Iris pigment epithelial cell (primary cell): ENCODE measurements around the gene DAPK1.
A peak's percentile ranks its signal among the peaks of the same experiment; 100 is the strongest.

ENCODE experiments used
- DNase-seq: peaks from one replicate; pipeline ENCODE4 v3.0.0-alpha.2; 2011; ENCODE audit warnings: low read depth

DAPK1 gene

DNA sequence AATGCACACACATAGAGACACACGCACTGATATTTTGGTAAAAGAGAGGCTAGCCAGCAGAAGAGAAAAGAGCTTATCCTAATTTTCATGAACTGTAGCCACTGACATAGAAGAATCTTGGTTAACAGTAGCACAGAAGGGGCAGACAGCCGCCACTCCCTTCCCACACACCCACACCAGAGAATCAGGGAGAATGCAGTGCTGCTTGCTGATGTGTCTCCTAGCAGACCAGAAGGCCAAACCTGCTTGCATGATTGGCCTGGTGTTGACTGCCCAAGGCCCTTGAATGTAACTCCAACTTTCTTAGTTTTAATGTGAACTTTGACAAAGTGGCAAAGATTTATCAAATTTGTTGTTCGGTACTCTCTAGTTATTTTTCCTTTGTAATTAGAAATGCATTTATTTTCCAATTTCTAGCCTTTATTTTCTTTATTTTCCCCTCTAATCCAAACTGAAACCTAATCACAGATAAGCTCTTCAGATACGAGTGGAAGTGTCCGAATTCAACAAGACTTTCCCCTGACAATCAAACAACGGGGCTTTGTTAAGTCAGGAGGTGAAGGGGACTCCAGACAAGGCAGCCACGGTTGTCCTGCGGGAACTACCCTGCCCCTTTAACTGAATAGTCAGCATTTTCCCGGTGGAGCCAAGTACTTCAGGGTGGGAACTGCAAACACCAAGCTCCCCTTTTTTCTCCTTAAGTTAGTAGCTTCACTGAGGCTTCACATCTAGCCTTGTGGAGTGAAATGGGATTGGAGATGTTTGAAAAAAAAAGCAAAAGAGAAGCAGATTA is 146.3 kb downstream of the DAPK1 start:
- DNase-seq = no peak

DNA sequence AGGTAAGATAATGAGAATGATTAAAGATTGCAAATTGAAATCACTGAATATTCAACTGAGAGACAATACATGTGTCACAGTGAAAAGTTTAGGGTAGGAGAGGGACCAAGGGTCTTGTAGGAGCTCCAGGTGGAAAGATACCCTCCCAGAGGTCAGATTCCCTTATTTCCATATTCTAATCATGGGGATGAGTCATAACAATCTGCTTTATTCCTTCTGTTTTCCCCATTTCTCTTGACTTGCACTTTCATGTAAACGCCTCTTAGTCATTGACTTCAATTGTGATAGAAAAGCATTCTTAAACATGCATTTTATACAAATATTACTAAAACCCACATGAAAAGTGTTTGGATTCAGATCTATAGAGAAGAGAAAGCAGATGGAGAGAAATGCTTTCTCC is 147.0 kb downstream of the DAPK1 start:
- peak; percentile 12 for DNase-seq

DNA sequence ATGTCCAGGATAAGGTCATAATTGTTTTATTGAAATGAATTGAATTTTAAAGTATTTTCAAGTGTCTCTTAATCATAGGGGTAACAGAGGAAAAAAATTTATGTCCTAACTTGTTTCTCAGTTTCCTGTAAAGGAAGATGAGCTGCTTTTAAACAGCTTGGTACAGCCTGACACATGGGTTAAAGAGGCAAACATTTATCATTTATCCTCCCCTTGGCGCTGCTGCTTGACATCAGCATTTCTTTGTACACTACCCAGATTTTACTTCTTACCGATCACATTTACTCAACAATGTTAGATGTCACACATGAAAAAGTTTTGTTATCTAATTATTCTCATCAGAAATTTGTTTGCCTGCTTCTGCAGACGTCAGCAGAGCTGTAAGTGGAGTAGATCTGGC is 148.9 kb downstream of the DAPK1 start:
- no peak for DNase-seq

DNA sequence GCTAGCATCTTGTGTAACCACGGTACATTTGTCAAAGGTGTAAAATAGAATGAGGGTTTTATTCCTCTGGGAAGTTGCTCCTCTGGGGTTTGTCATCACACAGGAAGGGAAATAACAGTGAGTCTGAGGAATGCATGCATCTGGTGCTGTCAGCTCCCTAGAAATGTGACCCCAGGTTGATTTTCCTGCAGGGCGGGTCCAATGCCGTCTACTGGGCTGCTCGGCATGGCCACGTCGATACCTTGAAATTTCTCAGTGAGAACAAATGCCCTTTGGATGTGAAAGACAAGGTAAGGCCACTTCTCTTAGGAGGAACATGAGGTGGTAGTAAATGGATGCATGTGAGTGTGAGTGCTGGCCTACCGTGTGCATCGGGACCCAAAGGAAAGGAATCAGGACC is 149.4 kb downstream of the DAPK1 start:
- DNase-seq = no peak

DNA sequence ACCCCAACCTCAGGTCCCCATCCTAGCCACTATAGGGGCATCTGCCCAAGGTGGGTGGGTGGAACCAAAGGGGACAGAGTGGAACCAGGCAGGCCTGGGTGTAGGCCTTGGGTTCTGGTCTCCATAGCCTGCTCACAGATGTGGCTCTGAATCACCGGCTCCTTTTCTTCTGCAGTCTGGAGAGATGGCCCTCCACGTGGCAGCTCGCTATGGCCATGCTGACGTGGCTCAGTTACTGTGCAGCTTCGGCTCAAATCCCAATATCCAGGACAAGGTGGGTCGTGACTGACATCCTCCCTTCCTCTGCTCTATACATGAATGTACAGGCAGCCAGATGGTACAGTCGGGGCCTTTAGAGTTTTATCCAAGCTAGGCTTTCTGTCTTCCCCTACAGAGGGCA is 150.9 kb downstream of the DAPK1 start:
- DNase-seq = no peak

DNA sequence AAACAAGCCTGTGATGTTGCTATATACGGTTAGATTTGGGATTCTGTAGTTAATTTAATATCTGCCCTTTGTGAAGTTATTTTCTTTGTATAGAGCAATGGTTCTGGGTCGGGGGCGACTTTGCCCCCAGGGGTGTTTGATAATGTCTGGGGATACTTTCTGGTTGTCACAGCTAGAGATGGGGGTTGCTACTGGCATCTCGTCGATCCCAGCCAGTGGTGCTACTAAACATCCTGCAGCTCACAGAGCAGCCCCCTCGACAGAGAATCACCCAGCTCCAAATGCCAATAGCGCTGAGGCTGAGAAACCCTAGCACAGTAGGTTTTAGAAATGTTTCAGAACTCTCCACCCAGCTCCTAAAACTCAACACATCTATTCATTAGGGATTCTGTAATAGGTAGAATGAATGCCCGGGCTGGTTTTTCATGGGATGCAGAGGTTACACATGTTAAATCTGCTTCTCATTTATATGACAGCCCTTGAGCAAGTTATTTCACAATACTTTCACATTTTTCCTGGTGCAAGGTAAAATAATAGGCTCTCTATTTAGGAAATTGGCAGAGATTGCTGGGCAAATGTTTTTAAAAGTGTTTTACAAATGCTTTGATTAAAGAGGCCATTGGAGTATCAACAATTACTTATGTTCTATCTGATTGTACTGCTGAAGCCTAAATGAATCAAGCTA is 153.1 kb downstream of the DAPK1 start:
- DNase-seq = no peak

DNA sequence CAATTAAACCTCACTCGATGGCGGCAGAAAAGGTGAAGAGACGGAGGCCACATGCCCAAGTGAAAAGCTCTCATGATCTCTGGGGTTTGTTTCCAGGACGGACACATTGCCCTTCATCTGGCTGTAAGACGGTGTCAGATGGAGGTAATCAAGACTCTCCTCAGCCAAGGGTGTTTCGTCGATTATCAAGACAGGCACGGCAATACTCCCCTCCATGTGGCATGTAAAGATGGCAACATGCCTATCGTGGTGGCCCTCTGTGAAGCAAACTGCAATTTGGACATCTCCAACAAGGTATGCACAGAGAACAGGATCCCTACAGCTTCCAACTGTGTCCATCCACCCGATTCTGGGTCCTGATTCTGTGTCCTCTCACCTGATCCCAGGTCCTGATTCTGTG is 153.8 kb downstream of the DAPK1 start:
- no peak for DNase-seq

DNA sequence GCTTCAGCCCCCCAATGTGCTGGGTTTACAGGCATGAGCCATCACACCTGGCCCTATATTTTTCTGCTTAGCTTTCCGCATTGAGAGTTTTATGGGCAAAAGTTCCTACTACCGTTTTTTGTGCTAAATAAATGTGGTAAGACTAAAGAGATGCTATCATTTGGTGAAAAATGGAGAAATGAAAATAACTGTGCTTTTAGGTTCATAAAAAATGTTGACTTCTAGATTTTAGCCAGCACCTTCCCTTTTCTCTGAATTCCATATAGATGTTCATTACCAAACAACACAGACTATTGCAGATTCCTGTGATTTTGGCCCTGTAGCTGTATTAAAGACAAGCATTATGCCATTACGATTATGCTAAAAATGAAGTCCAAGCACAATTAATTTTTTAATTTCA is 156.3 kb downstream of the DAPK1 start:
- DNase-seq = no peak

DNA sequence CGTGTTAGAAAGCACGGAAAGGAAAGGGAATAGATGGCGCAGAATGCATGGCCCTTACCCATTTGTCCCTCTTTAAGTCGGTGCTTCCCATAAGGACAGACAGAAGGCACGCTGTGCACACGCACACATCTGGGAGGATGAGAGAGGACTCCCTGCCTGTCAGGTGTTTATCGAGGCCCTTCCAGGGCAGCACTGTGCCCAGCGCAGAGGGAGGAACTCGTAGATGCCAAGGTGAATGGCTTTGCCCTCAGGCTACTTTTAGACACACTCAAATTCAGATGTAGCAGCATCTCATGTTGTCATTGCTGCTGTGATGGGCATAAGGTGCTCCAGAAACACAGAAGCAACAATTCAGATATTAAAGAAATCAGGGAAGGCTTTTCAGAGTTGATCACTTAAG is 158.1 kb downstream of the DAPK1 start:
- DNase-seq = no peak

DNA sequence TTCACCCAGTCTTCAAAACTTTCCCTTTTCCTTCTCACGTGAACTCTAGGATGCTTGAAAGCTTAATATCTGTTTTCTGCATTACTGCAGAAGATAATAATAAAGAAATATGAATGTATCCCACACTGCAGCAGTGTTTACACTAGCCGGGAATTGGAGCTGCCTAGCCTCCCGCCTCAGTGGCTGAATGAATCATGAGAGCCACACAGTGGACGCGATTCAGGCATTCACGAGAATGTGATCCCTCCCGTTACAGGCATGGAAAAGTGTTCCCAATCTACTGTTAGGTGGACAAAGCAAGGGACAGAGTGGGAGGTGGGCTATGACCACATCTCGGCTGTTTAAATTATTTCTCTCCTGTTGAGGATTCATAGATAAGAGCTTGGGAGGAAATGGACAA is 158.8 kb downstream of the DAPK1 start:
- peak; percentile 71 for DNase-seq

DNA sequence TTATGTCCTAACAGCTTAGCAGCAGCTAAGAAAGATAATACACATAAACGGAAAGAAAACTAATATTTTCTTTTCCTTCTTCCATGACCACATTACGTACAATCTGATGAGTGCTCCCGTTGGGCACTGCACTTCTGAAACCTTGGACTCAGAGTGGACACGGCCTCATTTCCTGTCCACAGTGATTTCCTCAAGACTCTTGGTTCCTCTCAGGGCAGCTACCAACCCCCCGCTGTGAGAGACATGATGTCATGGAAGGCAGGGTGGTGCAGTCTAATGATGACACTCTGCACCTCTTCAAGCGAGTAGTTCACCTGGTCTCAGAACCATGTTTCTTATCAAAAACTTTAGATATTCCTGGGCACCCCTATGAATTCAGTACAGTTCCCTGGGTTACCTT is 159.5 kb downstream of the DAPK1 start:
- DNase-seq = peak; percentile 52

DNA sequence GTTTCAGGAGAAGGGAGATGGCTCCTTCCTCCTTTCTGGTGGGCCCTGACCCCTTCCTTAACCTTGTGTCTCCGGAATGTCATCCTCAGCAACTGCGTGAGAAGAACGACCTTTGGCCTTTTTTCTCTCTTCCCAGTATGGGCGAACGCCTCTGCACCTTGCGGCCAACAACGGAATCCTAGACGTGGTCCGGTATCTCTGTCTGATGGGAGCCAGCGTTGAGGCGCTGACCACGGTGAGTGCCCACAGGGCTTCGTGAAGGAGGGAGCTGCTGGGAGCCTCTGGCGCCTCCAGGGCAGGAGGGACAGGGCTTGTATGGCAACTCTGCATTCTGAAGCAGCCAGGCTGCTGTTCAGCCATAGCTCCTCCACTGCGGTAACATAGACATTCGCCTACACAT is 160.2 kb downstream of the DAPK1 start:
- no peak for DNase-seq

DNA sequence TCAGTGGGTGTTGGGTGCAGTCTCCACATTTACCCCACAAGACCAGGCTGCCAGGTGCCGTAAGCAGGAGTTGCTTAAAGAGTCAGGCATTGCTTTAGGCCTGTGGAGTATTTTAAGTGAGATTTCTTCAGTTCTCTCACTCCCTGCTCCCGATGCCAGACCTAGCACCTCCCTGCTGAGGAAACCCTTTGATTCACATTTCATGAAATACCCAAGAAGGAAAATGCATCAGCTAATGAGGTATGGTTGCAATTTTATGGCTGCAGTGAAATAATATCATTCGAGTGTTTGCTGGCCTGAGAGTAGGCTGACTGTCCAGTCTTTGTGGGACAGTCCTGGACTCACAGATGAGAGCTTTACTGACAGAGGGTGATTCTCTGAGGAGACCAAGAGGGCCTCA is 160.8 kb downstream of the DAPK1 start:
- DNase-seq = no peak

DNA sequence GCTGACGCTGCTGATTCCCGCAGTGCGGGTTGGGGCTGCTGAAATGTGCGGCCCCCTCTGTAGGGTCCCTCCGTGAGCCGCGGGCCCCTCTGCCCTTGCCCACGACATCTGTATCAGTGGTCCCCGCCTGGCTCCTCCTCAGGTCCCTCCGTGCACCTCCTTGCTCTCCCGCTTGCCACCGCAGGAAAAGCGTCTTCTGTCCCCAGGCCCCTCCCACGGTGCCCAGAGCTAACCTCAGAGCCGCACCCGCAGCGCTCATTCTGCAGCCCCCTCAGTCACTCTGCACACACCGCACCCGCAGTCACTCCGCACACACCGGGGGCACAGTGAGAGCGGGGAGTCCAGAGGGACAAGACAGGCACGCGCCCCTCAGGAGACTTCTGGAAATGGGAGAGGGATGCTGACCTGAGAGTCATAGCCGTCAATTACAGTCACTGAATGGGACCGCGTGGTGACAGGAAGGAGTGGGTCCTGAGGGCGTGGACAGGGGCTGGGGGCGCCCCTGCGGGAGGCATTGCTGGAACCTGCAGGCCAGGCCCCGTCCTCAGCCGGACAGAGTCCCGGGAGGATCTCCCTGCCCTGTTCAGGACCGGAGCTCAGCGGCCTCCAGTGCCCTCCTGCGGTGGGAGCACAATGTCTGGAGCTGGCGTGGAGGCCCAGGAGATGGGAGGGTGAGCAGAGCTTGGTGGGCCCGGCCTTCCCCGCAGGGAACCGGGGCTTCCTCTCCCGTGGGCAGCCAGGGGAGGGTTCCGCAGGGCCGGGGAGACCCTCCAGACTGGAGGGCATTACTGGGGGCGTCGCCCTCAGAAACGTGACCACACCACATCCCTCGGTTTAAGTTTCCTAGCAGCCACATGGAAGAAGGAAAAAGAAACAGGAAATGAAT is 162.1 kb downstream of the DAPK1 start:
- DNase-seq = no peak

DNA sequence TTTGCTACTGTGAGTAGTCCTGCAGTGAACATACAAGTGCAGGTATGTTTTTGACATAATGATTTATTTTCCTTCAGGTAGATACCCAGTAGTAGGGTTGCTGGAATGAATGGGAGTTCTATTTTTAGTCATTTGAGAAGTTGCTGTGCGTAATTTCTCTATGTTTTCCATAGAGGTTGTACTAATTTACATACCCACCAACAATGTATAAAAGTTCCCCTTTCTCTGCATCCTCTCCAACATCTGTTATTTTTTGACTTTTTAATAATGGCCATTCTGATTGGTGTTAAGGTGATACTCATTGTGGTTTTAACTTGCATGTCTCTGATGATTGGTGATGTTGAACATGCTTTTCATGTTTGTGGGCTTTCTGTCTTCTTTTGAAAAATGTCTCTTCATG is 163.6 kb downstream of the DAPK1 start:
- no peak for DNase-seq

DNA sequence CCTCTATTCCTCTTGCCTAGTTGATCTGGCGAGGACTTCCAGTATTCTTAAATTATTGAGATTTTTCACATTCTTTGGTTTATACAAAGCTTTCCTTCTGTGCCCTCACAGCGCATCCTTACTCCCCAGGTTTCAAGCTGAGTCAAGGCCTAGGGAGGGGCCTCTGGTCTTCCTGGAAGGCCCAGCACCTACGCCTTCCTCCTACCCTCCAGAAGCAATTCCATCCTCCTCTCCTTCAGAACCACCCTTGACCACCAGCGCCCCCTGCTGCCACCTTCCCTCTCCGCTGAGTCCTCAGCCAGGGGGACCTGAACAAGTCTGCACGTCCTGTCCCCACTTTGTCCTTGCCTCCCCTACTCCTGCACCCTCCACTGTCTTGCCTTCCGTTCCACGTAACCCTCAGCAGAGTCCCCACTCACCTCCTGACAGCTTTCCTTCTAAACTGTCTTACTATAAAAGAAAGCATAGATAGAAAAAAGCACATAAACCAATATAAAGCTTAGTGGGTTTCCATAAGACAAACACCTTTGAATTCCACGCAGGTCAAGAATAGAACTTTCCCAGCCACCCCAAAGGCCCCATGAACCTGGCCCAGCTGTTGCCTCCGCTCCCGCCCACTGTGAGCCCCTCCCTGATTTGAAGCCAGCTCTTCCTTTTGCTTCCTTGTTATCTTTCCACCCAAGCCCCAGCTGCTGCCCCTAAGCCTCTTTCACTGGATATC is 165.3 kb downstream of the DAPK1 start:
- peak; percentile 84 for DNase-seq

DNA sequence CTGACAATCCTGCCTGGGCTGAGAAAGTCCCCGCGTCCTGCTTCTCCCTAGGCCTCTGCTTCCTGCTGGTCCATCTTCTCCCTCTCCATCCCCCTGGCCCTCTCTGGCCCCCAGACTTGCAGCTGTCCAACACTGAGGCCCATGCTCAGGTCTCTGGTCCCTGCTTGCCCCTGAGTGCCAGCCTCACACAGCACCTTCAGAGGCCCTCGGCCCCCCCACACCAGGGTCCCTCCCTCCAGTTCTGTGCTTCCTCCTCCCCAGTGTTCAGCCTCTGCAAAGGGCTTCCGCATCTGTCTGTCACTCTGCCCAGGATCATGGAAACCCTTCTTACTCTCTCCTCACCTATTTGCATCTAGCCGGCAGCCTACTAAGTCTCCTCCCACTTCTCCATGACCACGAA is 165.9 kb downstream of the DAPK1 start:
- no peak for DNase-seq

DNA sequence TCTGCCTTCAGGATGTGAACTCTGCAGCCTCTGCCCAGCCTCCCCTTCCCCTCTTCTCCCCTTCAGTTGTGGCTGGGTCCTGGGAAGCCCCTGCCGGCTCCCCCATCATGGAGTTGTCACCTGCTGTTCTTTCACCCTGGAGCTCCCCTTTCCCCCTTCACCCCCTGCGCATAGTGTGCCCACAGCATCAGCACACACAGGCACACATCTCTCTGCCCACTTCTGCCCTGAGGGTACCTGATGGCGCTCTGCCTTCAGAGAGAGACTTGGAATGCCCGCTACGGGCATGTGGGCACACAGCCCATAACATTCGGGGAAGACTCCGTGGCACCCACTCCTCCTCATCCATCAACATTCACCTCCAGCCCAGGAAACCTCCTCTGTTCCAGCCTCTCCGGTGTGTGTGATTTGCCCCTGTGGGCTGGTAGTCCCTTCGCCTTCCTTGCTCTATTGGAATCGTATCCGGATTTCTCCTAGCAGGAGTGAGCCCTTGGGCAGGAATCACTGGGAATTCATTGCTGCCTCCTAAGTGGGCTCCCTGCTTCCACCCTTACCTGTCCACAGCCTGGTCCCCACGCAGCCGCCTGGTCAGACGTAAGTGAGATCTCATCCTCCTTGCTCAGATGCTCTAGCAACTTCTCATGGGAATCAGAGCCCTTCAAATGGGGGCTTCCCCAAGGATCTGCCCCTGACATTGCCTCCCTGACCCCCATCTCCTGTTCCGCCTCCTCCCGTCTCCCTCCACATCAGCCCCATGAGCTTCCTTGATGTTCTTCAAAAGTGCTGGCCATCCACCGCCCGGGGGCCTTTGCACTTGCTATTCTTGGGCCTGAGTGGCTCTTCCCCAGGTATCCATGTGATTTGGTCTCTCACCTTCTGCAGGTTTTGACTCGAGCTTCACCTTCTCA is 166.7 kb downstream of the DAPK1 start:
- no peak for DNase-seq

DNA sequence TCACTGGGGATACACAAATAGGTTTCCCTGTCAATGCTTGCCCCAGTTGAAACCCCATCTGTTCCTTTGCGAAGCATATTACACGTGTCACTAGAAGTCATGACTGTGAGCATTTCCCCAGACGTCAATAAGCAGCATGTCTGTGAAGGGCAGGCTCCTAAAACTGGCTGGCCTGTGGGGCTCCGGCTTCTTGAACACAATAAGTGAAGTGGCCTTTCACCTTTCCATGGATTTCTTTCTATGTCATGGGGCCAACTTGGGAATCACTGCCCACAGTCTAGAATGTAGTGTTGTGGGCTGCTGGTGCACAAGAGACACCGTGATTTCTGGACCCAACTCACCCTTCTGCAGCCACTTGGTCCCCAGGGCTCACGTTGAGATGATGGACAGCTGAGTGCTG is 167.8 kb downstream of the DAPK1 start:
- DNase-seq = no peak

DNA sequence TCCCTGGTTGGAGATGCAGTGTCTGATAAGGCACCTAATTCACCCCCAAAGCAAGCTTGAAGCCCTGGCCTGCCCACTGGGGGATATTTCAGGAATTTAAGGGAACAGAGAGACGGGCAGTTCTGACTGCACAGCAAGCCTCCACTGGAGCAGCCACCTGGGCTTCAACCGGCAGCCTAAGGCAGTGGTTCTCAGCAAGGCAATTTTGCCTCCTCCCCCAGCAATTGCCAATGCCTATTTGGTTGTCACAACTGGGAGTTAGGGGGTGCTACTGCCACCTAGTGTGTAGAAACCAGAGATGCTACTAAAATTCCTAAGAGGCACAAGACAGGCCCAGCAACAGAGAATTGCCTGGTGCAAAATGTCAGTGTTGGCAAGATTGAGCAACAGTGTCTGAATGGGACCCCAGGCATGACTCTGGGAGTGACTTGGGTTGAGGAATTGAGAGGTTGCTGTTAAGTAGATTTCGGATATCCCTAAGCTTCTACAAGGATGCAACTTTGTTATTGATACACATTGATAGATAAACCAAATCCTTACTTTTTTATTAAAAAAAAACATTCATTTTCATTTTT is 169.6 kb downstream of the DAPK1 start:
- peak; percentile 21 for DNase-seq

DNA sequence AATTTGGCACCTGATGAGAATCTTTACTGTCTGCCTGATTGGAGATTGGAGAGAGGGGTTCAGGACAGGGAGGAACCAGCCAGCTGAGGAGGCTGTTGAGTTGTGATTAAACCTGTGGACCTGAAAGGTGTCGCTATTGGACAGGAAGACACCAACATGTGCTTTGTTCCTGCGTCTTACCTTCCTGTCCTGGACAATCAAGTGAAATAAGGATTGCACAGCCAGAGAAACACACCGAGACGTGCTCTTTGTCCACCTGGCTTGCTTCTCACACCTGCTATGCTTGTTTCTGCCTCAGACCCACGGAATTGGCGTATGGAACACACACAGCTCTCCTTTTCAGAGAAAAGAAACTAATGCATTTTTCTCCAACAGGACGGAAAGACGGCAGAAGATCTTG is 170.6 kb downstream of the DAPK1 start:
- DNase-seq = no peak
